Activated CD8-positive, alpha-beta memory T cell treated with anti-CD3 and anti-CD28 coated beads for 48 hours (primary cell): ENCODE measurements around the gene FOXP1.
"Not testable (repeated sequence)": the region's sequence is repeated elsewhere in the genome, so short reads cannot be mapped to it uniquely, and the experiment has no call there.

Experiments used
- DNase-seq, 3 experiments: peaks; one replicate each; pipeline ENCODE4 v3.0.0-alpha.2; 2020; ENCODE audit warnings: low read depth in 2 of 3, low spot score in 2 of 3

Gene FOXP1

DNA sequence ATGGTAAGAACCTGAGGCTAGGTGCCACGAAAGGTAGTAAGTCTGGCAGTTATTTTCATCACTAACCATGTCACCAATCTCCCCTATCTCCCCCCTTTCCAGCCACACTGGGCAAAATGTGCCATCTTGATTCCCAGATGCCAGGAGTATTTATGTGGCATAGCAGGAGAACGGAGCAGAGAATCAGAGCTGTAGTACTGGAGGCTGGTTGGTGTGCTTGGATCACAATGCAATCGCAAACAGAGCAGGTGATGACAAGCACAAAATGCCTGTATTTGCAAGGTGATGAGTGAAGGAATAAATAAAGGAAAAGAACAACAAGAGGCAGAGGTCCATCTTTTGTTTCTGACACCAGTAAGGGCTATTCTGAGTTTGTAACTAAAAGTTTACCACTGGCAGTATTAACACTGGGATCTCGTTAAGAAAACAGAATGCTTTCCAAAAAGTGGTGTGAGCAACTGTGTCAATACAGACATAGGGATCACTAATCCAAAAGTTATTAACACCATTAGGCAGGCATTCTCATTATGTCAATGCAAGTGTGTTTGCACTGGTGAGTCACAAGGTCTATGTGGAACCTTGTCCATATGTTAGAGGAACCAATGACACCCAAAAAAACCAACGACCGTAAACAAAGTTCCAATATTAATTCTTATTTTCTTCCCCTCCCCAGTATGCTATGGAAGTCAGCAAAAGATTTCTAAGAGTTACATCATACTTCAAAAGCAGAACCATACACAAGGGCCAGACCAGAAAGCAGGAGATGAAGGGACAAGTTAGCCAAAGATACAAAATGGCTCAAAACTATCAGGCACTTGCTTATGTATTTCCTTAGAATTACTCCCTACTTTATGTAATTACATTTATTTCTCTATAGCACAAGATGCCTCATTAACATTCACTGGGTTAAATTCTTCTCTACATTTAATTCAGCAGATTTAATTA, 556.6 kb downstream of the FOXP1 start:
- no peak for DNase-seq

- no peak for DNase-seq
These were observed 558.0 kb downstream of the FOXP1 start for GRCh38 chr3:71025516-71025915.

DNA sequence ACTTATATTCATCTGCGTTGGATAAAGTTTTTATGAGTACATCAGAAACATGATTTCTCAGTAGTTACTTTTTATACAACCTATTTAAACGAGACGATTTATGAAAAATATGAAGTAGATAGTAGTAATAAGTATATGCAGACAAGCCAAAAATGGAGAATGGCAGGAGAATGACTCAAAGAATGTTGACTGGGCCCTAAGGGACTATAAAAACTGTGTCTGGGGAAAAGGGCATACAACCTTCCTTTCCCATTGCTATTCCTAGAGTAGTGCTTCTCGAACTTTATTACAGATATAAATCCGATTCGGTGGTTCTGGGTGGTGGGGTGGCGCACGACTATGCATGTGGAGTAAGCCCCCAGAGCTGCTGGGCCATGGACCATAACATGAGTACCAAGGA, 558.5 kb downstream of the FOXP1 start:
- no peak for DNase-seq

DNA sequence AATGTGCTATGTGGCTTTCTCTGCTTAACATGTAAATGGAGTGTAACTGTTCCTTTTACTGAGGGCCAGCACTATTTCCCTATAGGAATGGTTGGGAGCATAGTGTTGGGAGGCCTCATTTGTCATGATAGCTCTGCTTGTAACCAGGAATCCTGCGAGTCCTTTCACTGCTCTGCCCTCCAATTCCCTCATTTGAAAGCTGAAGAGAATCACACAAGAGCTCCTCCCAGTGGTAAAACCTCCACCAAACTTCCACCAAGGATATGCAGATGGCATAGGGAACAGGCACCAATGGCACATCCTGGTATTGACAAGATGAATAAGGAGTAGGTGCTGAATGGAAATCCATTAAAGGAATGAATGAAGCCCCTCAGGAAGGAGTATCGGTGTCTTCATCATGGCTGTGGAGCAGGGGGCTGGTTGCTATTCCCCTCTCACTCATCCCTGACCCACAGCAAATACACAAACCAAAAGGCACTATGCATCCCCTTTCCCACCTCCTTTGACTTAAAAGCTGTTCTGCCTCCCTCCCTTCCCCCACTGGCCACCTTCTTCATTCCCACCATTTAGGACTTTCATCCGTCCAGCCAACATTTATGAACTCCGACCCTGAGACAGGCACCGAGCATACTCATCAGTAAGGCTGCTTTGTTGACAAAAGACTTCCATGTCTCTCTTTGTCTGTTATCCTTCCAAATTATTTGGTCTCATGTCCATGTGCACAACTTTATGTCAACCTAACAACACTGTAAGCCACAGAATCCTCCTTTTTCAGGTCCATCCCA, 560.8 kb downstream of the FOXP1 start:
- DNase-seq = no peak

GRCh38 chr3:71018799-71019198, 564.7 kb downstream of the FOXP1 start:
- no peak for DNase-seq

- DNase-seq = no peak
These were observed 567.2 kb downstream of the FOXP1 start for GRCh38 chr3:71016178-71016845.

- DNase-seq = not testable (repeated sequence)
These were observed 568.9 kb downstream of the FOXP1 start for GRCh38 chr3:71014616-71015015.

- no peak for DNase-seq
These were observed 570.6 kb downstream of the FOXP1 start for GRCh38 chr3:71012971-71013370.

- DNase-seq = no peak
These were observed 571.8 kb downstream of the FOXP1 start for GRCh38 chr3:71011565-71012287.

DNA sequence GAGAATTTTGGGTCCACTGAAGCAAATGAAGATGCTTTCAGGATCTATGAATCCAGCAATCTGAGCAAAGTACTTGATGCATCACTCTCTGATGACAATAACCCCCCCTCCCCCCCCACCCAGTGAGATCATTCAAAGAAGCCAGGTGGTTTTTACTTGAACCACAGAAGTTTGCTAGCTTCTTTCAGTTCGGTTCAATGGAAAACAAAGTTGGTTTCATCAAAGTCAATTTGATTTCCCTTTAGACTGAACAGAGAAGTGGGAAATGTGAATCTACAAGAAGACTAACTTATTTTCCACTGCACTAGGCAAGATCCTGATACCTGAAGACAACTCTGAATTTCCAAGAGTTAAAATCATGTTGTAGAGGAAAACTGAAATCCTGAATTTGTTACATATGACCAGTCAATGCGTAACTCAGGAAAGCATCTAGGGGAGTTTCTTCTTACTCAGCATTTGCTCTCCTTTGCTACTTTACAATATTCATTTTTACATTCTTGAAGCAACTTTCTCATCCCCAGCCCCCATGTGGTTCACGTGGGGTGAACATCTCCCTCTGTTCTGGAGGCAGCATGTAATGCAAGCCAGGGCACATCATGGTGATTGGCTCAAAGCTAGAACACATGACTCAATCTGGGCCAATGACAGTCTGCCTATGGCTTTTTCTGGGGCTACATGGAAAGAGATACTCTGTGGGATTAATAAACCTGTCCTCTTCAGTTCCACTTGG, 572.6 kb downstream of the FOXP1 start:
- peak in 2 of 3 experiments; percentile 31 to 40 for DNase-seq

DNA sequence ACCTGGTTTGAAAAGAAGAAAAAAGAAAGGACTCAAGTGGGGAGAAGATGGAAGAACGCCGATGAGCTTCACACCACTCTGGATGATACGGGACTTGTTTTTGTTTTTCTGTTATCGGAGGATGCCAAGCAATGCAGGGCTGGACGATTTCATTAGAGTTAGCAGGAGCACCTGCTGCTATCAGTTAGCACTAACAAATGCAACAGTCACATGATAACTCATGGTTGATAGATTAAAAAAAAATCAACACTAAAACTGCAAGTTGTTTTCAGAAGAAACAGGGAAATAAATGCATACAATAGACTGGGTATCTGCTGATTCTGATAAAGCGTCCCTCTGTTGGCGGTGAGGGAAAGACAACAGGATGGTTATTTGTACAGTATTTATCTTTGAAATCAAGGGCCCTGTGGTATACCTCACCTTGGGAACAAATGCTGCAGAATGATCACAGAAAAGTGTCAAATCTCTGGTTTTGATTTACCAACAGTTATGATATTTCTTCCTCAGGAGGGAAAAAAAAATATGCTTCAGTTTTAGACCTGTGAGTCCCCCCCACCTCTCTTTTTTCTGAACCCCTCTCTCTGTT, 575.1 kb downstream of the FOXP1 start:
- no peak for DNase-seq

- DNase-seq = no peak
These were observed 576.4 kb downstream of the FOXP1 start for GRCh38 chr3:71006810-71007785.

- DNase-seq = no peak
These were observed 577.7 kb downstream of the FOXP1 start for GRCh38 chr3:71005702-71006321.

GRCh38 chr3:71003511-71003910, 580.0 kb downstream of the FOXP1 start:
- no peak for DNase-seq

- no peak for DNase-seq
These were observed 581.2 kb downstream of the FOXP1 start for GRCh38 chr3:71002298-71002697.

- no peak for DNase-seq
These were observed 582.2 kb downstream of the FOXP1 start for GRCh38 chr3:71001303-71001830.

- DNase-seq = no peak
These were observed 583.0 kb downstream of the FOXP1 start for GRCh38 chr3:71000483-71000882.

DNA sequence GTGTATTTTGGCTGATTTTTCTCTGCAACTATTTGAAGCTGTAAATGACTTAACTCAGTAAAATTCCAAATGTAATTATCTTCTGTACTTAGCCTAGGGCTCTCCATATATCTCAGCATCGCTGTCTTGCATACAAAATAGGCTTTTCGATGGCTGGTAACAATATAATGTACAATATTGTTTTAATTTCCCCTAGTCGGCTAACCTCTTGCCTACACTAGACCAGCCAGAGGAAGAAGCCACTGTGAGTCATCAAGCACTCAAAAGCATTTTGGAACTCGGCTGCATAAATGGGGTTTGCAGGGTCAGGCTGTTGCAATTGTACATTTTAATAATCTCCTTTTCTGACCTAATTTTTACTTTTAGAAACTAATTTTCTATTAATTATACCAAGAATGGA, 583.8 kb downstream of the FOXP1 start:
- no peak for DNase-seq
